Kidney glomerular epithelial cell (primary cell): ENCODE data around the gene TMTC2.

Source experiments
- DNase-seq: peaks from one replicate; lab custom pipeline; 2025; lab: John Stamatoyannopoulos, UW

Gene TMTC2

DNA sequence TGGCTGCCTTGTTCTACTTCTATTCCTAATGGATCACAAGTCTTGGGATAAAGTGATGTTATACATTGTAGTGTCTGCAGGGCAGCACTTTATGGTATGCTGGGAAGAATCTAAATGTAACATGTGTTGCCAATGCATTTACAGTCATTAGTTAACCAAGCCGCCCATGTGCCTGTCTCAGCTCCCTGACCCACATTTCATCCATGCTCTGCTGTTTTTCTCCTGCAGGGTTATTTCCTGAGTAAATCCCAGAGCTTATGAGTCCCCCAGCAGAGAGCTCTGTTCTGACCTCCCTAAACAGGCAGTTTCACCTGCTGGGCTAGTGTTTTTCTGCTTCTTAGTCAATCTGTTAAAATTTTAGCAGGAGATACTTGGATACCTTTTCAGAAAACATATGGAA, 4.4 kb upstream of the TMTC2 start:
- DNase-seq, result no peak

DNA sequence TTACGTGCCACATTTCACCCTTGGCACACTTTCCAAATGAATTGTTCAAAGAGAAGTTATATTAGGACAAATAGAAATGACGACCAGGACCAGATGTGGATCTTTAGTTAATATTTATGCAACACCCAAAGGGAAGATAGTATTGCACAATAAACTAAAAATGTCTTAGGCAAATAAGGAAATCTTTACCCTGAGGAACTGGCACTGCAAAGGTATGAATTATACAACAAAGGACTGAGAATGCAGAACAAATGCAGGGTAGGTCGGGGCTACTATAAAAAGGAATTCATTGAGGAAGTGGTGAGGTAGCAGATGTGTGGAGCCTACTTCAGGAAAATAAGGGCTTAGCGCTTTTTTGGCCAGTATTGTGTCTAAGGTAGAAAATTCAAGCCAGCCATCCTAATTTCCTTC, 3.9 kb upstream of the TMTC2 start:
- DNase-seq, result no peak

DNA sequence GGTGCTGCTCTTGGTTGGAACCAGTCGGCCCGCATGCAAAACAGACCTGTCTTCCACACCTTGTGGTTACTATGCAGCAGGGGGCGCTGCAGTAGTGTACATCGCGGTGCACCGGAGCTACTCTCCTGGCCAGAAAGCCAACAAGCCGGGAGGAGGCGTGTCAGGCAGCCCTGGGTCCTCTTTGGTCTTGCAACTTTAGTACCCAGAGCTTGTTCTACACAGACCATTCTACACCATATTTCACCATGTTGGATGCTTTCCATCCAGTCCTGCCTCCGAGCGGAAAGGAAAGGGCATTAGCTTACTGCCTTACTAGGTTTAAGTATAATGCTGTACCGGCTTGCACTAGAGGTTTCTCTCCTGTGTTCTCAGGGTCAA, 927 bp upstream of the TMTC2 start:
- peak; percentile 91 for DNase-seq

DNA sequence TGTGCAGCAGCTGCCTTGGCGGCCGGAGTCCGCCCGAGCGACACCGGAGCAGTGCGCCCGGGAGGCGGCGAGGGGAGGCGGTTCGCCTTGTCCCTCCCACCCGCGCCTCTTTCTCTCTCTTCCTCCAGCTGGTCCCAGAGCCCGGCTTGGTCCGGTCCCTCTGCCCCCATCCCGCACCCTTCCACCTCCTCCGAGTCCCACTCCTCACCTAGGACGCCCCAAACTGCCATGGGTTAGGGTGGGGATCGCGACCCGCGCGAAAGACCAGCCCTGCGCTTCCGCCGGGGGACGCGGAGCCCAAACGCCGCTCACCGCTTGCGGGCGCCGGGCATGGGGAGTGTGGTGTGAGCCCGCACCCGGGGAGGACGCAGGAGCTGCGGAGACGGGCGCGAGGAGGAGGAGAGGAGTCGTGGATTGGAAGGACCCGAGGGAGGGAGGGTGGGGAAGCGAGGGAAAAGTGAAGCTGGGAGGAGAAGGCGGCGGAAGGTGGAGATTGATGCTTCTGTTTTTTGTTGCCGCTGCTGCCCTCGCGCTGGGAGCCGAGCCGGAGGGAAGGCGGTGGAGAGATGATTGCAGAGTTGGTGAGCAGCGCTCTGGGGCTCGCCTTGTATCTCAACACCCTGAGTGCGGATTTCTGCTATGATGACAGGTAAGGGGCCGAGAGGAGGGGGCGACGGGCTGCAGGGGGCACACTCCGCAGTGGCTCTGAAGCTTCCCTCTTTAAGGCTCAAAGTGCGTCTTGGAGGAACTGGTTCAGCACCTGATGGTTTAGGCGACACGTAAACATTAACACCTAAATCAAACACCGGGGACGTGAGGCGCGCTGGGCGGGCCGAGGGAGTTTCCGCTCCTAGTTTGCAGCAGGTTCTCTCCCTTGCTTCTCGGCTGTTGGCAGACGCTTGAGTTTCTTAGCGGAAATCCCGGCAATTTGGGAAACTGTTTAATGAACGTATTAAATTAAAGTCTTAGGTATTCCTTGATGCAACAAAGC, 610 bp downstream of the TMTC2 start:
- DNase-seq, result peak; percentile 44

DNA sequence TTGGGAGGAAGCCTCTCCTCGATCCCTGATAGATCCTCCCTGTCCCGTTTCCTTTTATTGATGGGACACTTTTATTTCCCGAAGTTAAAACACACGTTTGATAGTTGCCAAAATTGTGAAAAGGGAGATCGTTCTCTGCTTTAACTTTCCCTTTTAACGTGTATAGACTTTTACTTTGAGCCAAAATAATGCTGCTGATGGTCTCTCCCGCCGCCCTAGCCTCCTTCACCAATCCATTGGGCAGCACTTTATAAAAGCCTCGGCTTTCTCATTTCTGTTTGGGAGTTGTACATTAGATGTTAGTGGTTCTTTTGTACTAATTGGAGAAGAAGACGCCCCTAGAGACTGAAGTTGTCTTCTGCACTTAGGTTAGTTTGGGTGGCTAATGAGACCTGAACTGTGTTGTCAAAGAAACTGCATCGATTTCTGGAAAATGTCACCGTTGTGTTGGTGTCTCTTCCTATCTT, 1.4 kb downstream of the TMTC2 start:
- DNase-seq, result peak; percentile 30

DNA sequence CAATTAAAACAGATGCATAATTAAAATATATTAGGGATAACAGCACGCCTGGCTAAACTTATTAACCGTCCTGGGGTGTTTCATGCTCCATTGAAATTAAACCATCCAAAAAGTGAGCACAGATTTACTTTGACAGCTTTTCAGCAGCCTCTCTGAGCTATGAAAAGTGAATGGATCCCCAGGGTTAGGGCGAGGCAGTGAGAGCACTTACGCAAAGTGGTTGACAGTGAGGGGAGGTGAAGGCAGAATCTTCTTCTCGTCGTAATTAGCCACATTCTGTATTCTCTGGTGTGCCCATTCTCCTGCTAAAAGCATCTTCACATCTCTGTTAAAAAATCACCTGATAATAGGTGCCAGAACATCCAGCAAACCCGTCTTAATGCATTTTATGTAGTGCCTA, 1.9 kb downstream of the TMTC2 start:
- no peak for DNase-seq

DNA sequence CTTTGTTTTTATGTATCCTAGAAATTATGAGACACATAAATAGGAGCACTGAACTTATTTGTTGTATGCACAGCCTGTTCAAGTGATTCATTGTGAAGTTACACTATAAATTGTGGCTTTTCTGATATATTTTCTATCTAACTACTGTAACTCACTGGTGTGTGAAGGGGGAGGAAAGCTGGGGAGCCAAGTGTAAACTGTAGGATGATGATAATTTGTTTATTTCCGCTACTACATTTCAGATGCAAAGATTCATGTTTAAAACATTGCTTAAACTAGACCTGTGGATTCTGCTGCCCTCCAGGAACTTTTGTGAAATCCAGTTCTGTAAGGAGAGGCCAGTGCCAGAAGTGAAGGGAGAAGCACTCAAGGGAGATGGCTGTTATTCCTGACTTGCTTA, 3.3 kb downstream of the TMTC2 start:
- DNase-seq, result no peak

DNA sequence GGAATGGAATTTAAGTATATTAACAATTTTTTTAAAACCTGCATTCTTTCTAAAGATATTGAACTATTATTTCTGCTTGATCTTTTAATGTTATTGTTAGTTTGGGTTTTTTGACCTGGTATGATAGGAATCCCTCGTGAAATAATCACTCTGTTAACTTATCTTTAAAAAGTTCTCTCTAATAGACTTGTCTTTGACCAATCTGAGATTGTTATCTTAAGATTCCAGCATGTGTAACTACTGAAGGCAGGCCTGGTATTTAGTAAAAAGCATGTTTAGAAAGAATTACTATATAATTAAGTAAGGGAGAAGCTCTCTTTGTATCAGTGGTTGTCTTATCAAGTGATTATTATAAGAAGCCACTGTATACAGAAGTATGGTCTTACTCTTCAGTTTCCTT, 4.8 kb downstream of the TMTC2 start:
- DNase-seq, result no peak

DNA sequence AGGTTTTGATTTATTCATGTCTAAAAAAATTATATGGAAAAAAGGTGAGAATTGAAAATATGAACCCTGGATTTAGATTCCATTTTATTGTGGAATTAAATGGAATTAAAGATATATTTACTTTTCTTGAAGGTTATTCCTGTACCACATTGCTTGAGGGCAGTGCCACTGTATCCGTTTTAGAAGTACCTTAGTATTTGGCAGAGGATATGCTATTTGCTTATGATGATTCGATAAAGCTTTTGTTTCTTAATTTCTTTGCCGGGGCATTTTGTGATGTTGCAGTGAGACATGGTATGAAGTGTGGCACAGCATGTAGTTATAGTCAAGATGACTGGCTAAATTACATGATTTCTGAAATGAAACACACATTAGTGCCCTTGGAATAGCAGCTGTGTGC, 7.6 kb downstream of the TMTC2 start:
- no peak for DNase-seq

DNA sequence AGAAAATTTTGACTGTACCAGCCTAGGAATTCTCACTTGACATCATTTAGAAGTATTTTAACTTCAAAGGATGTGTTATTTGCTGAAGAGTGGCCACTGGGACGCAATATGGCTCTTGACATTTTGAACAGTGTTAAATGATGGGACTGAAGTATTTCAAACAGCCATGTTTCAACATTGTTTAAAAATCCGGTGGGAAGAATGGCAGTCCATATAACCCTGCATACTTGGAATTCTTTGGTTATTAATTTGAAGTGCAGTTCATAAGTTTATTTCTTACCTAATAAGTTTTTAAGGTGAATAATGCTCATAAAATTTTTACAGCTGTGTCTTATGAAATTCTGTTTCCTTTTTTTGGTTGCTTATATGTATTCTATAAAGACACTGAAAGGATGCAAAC, 8.3 kb downstream of the TMTC2 start:
- DNase-seq, result peak; percentile 16

DNA sequence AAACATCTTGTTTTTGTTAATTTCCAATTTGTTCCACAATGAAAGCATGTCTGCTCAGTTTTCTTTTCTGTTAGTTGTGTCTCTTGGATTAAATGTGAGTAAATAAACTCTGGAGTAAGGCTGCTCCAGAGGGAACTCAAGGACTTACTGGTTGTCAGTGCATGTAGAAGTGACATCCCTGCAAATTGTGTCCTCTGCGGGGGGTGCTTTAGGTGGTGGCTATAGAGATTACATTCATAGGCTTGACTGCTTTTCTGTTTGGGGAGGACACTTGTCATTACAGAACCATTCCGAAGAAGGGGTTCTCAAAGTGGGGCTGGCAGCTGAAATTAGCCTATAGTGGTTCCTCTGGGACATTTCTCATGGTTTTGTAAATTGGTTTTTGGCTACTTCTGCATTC, 8.8 kb downstream of the TMTC2 start:
- no peak for DNase-seq

DNA sequence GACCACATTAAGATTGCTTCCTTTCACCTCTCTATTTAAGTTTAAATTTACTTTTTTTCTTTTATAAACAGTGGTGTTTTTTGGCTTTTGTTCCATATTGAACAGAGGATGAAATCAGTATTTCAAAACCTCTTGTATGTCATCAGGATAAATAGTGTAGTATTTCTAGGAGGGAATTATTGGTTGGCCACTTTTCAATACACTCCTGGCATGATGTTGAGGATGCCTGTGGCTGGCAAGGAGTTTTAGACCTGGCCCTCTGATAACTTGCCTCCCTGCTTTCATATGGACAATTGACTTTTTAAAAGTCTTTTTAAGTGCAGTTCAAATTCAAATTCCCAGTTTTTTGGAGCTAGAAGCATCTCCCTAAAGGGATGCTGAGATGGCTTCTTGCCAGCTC, 9.8 kb downstream of the TMTC2 start:
- DNase-seq, result no peak

DNA sequence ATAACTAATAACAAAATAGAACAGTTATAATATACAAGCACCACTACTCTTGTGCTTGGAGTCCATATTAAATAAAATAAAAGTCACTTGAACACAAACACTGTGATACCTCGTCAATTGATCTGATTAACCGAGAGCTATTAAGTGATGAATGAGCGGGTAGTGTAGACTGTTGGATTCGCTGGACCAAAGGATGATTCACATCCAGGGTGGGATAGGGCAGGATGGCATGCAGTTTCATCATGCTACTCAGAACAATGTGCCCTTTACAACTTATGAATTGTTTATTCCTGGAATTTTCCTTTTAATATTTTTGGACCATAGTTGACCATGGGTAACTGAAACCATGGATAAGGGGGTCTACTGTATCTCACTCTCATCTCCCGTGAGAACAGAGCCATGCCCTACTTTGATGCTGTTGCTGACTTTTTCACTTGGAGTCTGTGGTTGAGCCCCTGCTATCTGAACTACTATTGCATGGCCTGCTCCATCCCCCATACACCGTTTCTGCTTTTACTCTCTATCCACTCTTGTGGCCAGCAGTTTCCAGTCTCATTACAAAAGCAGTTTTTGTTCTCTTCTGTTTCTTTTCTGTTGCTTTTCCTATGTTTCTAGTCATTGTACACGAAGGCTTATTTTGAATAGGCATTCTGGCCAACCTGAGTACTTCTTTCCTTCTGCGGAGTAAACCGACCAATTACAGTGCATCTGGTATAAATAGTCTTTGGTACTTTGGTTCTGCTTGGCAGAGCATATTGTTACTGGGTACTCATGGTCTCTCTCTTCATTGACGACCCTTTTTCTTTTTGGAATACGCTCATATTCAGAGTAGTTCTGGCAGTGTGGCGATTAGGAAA, 12.2 kb downstream of the TMTC2 start:
- peak; percentile 6 for DNase-seq

DNA sequence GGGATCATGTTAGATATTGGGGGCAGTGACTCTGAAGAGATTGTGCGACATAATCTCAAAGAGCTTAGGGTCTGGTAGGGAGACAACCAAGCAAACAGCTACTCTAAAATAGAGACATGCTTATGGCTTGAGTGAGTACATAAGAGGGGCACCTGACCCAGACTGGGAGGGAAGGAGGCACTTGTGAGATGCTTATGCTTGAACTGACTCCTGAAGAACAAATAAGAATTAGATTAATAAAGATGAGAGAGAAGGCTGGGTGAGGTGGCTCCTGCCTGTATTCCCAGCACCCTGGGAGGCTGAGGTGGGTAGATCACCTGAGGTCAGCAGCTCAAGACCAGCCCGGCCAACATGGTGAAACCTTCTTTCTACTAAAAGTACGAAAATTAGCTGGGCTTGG, 19.1 kb downstream of the TMTC2 start:
- DNase-seq, result no peak

DNA sequence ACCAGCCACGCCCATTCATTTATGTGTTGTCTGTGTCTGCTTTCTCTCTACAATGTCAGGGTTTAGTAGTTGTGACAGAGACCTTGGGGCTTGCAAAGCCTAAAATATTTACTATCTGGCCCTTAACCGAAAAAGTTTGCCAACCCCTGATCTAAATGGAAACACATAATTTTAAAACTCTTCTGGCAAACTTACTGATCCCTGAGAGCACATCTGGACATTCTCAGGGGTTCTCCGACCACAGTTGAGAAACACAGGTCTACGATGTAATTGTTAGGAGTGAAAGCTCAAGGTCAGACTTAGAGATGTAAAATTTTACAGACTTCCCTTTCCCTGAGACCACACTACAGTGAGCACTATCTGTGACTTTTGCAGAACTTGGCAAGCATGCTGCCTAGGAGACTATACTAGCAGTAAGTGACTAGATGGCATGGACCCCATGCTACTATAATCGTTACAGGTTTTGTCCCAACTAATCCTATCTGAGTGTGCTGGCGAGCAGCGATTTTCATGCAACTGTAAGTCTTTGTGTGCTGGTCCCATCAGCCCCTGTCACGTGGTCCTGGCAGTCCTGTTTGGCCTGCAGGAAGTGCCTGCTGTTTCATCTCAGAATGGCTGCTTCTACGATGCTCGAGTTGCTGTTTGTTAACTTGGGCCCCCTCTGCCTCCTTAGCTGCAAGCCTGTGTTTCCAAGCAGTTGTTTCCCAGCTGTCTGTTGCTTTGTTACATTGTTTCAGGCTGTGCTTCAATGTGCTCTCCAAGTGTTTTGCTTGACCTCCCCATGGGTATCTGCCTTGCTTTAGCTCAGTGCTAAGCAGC, 21.6 kb downstream of the TMTC2 start:
- DNase-seq, result no peak

DNA sequence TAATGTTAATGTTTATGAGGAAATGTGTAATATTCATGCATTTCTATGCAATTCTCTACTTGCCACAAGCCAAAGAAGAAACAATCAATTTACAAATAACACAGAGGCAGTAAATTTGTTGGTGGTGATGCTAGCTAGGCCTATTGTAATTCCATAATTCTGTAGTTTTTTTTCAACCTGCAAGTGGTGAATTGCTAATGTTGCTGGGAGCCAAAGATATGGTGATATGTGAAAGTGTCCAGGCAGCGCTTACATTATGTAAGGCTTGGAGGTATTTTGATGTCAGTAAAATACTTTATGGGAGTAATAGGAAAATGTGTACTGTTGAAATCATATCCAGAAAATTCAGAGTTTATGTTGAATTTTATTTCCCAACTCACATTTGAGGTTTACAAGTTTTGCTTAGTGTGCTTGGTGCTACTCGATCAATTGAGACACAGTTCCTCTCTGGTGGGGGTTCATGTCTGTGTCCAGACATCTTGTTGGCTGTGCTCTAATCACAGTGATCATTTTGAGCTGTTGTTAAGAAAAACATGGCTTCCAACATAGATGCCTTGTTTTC, 23.2 kb downstream of the TMTC2 start:
- DNase-seq, result no peak

DNA sequence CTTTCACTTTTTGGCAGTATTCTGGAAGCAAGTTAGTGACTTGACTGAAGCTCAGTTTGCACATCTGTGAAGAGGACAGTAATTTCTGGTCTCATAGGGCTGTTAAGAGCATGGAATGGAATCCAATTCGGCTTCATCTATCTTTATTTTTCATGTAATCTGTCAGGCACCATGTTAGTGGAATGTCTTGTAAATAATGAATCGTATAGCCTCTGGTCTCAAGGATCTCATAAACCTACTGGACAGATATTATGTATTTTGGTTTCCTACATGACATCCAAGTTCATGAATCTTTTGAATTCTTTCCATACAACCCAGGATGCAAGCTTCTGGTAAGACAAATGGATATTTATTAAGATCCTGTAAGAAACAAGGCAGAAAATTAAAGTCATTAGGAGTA, 24.0 kb downstream of the TMTC2 start:
- no peak for DNase-seq

DNA sequence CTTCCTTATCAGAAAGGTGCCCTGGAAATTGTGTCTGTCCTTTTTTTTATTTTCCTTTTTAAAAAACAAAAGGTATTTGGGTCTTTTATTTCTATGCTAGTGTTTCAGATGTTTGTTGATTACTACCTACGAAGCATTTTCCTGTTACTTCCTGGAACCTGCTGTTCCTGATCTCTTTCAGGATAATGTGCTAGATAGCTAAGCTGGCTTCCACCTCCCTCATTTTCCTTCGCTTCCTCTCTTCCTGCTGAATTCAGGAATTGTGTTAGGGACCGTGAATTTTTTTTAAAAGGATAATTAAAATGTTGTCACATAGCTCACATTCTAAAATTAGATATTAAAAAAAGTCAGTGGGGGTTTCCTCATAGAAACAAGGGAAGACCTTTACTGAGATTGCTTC, 27.7 kb downstream of the TMTC2 start:
- DNase-seq, result no peak

DNA sequence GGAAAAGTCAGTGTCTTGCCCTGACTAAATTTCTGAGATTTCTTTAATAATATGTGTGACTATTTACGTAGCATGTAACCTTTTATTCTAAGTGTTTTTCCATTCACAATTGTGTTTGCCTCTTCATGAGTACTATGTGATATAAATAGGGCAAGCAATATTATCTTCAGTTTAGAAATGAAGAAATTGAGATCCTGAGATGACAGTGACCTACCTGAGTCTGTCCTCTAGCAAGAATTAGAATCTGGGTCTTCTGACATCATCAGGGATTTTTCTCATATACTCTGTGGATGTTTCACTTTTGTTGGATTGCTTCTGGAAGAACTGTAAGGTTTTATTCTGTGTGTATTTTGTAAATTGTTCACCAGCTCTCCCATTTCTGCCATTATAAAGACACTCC, 35.0 kb downstream of the TMTC2 start:
- no peak for DNase-seq

DNA sequence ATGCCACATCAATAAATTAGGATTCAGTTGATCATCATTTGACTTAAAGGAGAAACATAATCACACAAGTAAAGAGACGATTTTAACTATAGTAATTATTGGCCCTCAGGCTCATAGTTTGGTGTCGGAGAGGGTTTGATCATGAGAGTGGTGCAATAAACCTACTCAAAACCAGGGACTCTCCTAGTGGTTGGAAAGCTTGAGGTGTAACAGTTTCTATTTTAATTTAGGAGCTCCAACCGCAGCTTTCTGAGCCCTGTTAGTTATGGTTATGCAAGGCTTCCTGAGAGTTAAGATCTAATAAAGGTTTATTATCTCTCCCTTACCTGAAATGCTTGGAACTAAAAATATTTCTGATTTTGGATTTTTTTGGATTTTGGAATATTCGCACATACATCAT, 36.4 kb downstream of the TMTC2 start:
- no peak for DNase-seq

DNA sequence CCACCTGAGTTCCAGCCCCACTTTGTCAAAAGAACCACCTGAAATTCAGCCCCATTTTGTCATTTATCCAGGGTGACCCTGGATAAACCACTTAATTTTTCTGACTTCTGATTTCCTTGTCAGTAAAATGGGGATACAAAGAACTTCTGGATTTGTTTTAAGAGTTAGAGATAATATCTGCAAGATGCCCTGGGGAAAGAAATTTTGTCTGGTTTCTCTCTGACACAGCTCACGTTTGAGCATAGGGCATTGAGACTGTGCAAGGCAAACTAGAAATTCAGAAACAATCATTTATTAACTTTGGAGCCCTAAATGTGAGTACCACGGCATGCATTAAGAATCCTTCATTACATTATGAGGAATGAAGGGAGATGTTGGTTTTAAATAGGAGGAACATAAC, 37.2 kb downstream of the TMTC2 start:
- no peak for DNase-seq

DNA sequence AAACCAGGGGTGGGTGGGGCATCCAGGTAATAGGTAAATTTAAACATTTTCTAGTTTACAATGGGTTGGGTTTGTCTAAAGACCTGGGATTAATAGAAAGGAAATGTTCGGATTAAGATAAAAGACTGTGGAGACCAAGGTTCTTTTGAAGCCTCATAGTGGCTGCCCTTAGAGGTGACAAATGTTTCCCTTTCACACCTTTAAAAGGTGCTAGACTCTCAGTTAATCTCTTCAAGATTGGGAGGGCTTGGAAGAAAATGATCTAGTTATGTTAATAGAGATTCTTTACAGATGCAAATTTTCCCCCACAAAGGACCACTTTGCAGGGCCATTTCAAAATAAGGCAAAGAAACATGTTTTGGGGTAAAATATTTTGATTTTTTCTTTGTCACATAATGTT, 39.0 kb downstream of the TMTC2 start:
- DNase-seq, result no peak
